GM12878 (cell line): ENCODE results near the gene CGN.

Experiments
- ASH2L ChIP-seq: fragments of 300-600, 200-600 bp; sonication (generic); IDR thresholded peaks from 2 replicates; pipeline ENCODE4 v1.6.1; 2017; ENCODE audit warnings: low read depth, mild to moderate bottlenecking, borderline replicate concordance
- BRCA1 ChIP-seq: IDR thresholded peaks from 2 replicates; pipeline ENCODE4 v1.6.1; 2011; ENCODE audit warnings: low read depth, low read length, improper control_type of control experiment
- EGR1 ChIP-seq, 2 experiments: IDR thresholded peaks; 1 replicate in 1 of 2; 2 replicates in 1 of 2; pipeline ENCODE4 v1.6.1; 2011 to 2012; ENCODE audit warnings: low read depth in 2 of 2, low read length in 2 of 2, borderline replicate concordance in 1 of 2, mild to moderate bottlenecking in 1 of 2, moderate library complexity in 1 of 2
- HCFC1 ChIP-seq: fragments of 150-350 bp; IDR thresholded peaks from 2 replicates; pipeline ENCODE4 v1.6.1; 2014; ENCODE audit warnings: low read length
- KAT2A ChIP-seq: conservative IDR thresholded peaks from 2 replicates; pipeline ENCODE4 v1.6.1; 2011; ENCODE audit warnings: low read depth, low read length; ENCODE audit not compliant: control insufficient read depth
- PML ChIP-seq: IDR thresholded peaks from 2 replicates; pipeline ENCODE4 v1.6.1; 2012; ENCODE audit warnings: low read length, inconsistent platforms
- POLR2AphosphoS5 ChIP-seq: IDR thresholded peaks from 2 replicates; pipeline ENCODE4 v1.6.1; 2011; ENCODE audit warnings: mild to moderate bottlenecking, low read length, inconsistent platforms
- SRF ChIP-seq, 2 experiments: IDR thresholded peaks; 2 replicates each; pipeline ENCODE4 v1.6.1; 2011; ENCODE audit warnings: low read depth in 2 of 2, low read length in 2 of 2, mild to moderate bottlenecking in 1 of 2, moderate library complexity in 1 of 2
- TAF1 ChIP-seq: IDR thresholded peaks from 2 replicates; pipeline ENCODE4 v1.6.1; 2011; ENCODE audit warnings: mild to moderate bottlenecking, low read depth, low read length, borderline replicate concordance
- TARDBP ChIP-seq: IDR thresholded peaks from 2 replicates; pipeline ENCODE4 v1.6.1; 2016; ENCODE audit warnings: borderline replicate concordance
- TF ChIP-seq, protein P1 (sequence below), 3 experiments: IDR thresholded peaks in 2 of 3; conservative IDR thresholded peaks in 1 of 3; 2 replicates each; pipeline ENCODE4 v1.5.1; 2011; ENCODE audit warnings: low read depth in 3 of 3, low read length in 3 of 3, mild to moderate bottlenecking in 3 of 3, control low read depth in 2 of 3, moderate library complexity in 2 of 3, inconsistent platforms in 1 of 3, mixed read lengths in 1 of 3; ENCODE audit not compliant: control insufficient read depth in 2 of 3, insufficient read depth in 1 of 3; ENCODE audit errors: extremely low read depth in 1 of 3
- TF ChIP-seq, protein P2 (sequence below): IDR thresholded peaks from 2 replicates; pipeline ENCODE4 v1.6.1; 2012; ENCODE audit warnings: low read depth, low read length, improper control_type of control experiment
- TF ChIP-seq, protein P3 (sequence below): IDR thresholded peaks from 2 replicates; pipeline ENCODE4 v1.6.1; 2012; ENCODE audit warnings: mild to moderate bottlenecking, low read depth, low read length

DNA sequence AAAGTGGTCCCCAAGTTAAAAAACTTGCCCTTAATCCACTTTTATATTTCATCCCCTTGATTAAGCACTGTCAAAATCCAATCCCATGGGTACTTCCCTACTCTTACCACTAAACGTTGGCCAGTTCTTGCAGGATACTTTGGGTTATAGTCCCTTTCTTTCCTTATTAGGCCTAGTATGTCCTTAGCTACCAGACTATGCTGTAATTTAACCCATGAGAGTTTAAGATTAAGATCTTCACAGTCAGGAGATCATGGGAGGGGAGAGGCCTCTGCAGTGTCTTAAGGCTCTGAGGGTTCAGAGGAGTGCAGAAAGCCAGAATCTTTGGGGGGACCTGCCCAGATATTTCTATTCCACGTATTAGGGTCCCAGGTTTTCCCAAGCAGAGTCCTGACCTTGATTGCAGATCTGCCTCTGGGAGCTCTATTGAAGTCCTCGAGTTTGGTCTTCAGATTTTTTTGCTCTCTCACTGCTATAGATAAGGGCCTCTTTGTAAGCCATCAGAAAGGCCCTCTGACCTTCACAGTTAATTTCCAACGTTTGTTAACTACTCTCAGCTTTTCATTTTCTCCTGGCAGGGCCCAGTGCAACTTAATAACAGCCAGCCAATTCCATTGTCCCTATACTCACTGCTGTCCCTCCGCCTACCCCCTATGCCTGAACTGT, 9.0 kb upstream of the CGN start:
- TF ChIP-seq POLR2AphosphoS5 (no peak), SRF (IDR thresholded peaks at IDR 0.05; ENCODE audit: low read depth in 2 of 2, low read length in 2 of 2) (no peak), PML (no peak), BRCA1 (no peak), EGR1 (IDR thresholded peaks at IDR 0.05; ENCODE audit: borderline replicate concordance in 1 of 2, low read depth in 2 of 2, low read length in 2 of 2) (no peak), HCFC1 (no peak), TAF1 (no peak), ASH2L (no peak), KAT2A (no peak), TARDBP (no peak)
- TF ChIP-seq, protein P1, sequence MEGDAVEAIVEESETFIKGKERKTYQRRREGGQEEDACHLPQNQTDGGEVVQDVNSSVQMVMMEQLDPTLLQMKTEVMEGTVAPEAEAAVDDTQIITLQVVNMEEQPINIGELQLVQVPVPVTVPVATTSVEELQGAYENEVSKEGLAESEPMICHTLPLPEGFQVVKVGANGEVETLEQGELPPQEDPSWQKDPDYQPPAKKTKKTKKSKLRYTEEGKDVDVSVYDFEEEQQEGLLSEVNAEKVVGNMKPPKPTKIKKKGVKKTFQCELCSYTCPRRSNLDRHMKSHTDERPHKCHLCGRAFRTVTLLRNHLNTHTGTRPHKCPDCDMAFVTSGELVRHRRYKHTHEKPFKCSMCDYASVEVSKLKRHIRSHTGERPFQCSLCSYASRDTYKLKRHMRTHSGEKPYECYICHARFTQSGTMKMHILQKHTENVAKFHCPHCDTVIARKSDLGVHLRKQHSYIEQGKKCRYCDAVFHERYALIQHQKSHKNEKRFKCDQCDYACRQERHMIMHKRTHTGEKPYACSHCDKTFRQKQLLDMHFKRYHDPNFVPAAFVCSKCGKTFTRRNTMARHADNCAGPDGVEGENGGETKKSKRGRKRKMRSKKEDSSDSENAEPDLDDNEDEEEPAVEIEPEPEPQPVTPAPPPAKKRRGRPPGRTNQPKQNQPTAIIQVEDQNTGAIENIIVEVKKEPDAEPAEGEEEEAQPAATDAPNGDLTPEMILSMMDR (IDR thresholded peaks at IDR 0.05 in 2 of 3, conservative IDR thresholded peaks at IDR 0.05 in 1 of 3; ENCODE audit: control insufficient read depth in 2 of 3, extremely low read depth in 1 of 3, insufficient read depth in 1 of 3, low read depth in 3 of 3, low read length in 3 of 3) = no peak
- TF ChIP-seq, protein P2, sequence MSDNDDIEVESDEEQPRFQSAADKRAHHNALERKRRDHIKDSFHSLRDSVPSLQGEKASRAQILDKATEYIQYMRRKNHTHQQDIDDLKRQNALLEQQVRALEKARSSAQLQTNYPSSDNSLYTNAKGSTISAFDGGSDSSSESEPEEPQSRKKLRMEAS = no peak
- TF ChIP-seq, protein P3, sequence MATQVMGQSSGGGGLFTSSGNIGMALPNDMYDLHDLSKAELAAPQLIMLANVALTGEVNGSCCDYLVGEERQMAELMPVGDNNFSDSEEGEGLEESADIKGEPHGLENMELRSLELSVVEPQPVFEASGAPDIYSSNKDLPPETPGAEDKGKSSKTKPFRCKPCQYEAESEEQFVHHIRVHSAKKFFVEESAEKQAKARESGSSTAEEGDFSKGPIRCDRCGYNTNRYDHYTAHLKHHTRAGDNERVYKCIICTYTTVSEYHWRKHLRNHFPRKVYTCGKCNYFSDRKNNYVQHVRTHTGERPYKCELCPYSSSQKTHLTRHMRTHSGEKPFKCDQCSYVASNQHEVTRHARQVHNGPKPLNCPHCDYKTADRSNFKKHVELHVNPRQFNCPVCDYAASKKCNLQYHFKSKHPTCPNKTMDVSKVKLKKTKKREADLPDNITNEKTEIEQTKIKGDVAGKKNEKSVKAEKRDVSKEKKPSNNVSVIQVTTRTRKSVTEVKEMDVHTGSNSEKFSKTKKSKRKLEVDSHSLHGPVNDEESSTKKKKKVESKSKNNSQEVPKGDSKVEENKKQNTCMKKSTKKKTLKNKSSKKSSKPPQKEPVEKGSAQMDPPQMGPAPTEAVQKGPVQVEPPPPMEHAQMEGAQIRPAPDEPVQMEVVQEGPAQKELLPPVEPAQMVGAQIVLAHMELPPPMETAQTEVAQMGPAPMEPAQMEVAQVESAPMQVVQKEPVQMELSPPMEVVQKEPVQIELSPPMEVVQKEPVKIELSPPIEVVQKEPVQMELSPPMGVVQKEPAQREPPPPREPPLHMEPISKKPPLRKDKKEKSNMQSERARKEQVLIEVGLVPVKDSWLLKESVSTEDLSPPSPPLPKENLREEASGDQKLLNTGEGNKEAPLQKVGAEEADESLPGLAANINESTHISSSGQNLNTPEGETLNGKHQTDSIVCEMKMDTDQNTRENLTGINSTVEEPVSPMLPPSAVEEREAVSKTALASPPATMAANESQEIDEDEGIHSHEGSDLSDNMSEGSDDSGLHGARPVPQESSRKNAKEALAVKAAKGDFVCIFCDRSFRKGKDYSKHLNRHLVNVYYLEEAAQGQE = no peak
